Calu3 (cell line): ENCODE data around the gene IL11RA. TPM values are rescaled to one million over a fixed set of nuclear protein-coding genes. Genes with fewer than 3 reads are reported as not detected.

ENCODE experiments used
- BruUV-seq: library from RNA; stranded (reverse); fragments of 400-500 nt; replicated peaks from 2 replicates; lab custom pipeline; 2021; lab: Mats Ljungman, UMichigan
- CTCF ChIA-PET: fragments of 300-600 bp; sonication (Branson Sonifier 250); formaldehyde crosslinking; loops from one replicate; lab custom pipeline; 2022; ENCODE audit warnings: antibody characterized with exemption; lab: Charles Lee
- DNase-seq: peaks from one replicate; pipeline ENCODE4 v3.0.0; 2022
- H3K27ac Mint-ChIP-seq: one replicate; pipeline ENCODE4 v1.8.0; 2022; ENCODE audit warnings: mixed read lengths; ENCODE audit not compliant: unreplicated experiment
- H3K27me3 Mint-ChIP-seq: one replicate; pipeline ENCODE4 v1.8.0; 2022; ENCODE audit warnings: mixed read lengths; ENCODE audit not compliant: unreplicated experiment
- H3K36me3 Mint-ChIP-seq: one replicate; pipeline ENCODE4 v1.8.0; 2022; ENCODE audit warnings: mild to moderate bottlenecking, moderate library complexity, mixed read lengths; ENCODE audit not compliant: insufficient read depth, unreplicated experiment
- H3K4me1 Mint-ChIP-seq: one replicate; pipeline ENCODE4 v1.8.0; 2022; ENCODE audit warnings: mild to moderate bottlenecking, low read depth, mixed read lengths; ENCODE audit not compliant: unreplicated experiment
- H3K4me3 Mint-ChIP-seq: one replicate; pipeline ENCODE4 v1.8.0; 2022; ENCODE audit warnings: mild to moderate bottlenecking, low read depth, moderate library complexity, mixed read lengths; ENCODE audit not compliant: unreplicated experiment
- H3K9me3 Mint-ChIP-seq: one replicate; pipeline ENCODE4 v1.8.0; 2022; ENCODE audit warnings: low read depth, mixed read lengths; ENCODE audit not compliant: unreplicated experiment
- CTCF ChIP-seq: fragments of 200-600 bp; IDR thresholded peaks from one replicate; pipeline ENCODE4 v1.8.0; 2022; ENCODE audit warnings: antibody characterized with exemption; ENCODE audit not compliant: unreplicated experiment
- intact Hi-C: fragments of 100-400 bp; cut with micrococcal nuclease; formaldehyde crosslinking; loops from one replicate; pipeline ENCODE4 v1.10.0; 2022; ENCODE audit not compliant: unreplicated experiment
- total RNA-seq: library from RNA; stranded (reverse); gene quantifications from 2 replicates; pipeline ENCODE4 v1.2.3, GENCODE V29; 2022

The IL11RA gene
- total RNA-seq, 1 experiment from 2014 or later: 6.8 TPM

- no TSS peak for BruUV-seq
- Mint-ChIP-seq H3K9me3 (no peaks in the 10 kb centered on the region), H3K4me1 (peaks cover 29% of the 10 kb centered on the region), H3K27me3 (peaks cover 20% of the 10 kb centered on the region), H3K4me3 (no peak overlapping the region), H3K36me3 (peaks cover 26% of the 10 kb centered on the region), H3K27ac (no peak overlapping the region)
- CTCF ChIA-PET: no interaction called here
- no peak for DNase-seq
- intact Hi-C loops: no loop called here
- TF ChIP-seq CTCF: no peak
Measured at GRCh38 chr9:34650816-34651215, 1.2 kb upstream of the IL11RA start.

GRCh38 chr9:34651321-34651720 lies 664 bp upstream of the IL11RA start:
- H3K36me3 Mint-ChIP-seq: peaks cover 24% of the 10 kb centered on the region
- no peaks in the 10 kb centered on the region for H3K9me3 Mint-ChIP-seq
- intact Hi-C loops: no loop called here
- BruUV-seq: no TSS peak
- peaks cover 29% of the 10 kb centered on the region for H3K4me1 Mint-ChIP-seq
- CTCF ChIA-PET: no interaction called here
- no peak for TF ChIP-seq CTCF
- H3K4me3 Mint-ChIP-seq: peak overlapping the region; percentile 86
- H3K27ac Mint-ChIP-seq: peak overlapping the region; percentile 21
- no peak for DNase-seq
- peaks cover 20% of the 10 kb centered on the region for H3K27me3 Mint-ChIP-seq

- CTCF ChIA-PET: interaction anchor here (1.0 kb wide), 1 partner anchor 13 kb away, joined by 4 read pairs; no protein-coding TSS in a partner anchor
- Mint-ChIP-seq H3K4me3 (peak overlapping the region; percentile 86), H3K4me1 (peaks cover 25% of the 10 kb centered on the region), H3K9me3 (no peaks in the 10 kb centered on the region), H3K36me3 (peaks cover 13% of the 10 kb centered on the region), H3K27ac (peak overlapping the region; percentile 21), H3K27me3 (peaks cover 20% of the 10 kb centered on the region)
- no peak for DNase-seq
- TF ChIP-seq CTCF: no peak
- no TSS peak for BruUV-seq
- intact Hi-C loops: no loop called here
Measured at GRCh38 chr9:34652602-34653000, 616 bp downstream of the IL11RA start.

- peak overlapping the region; percentile 86 for H3K4me3 Mint-ChIP-seq
- CTCF ChIA-PET: no interaction called here
Measured at GRCh38 chr9:34653151-34654072, 1.4 kb downstream of the IL11RA start.

More at GRCh38 chr9:34653151-34654072, 1.4 kb downstream of the IL11RA start:
- H3K27me3 Mint-ChIP-seq: peaks cover 20% of the 10 kb centered on the region
- H3K4me1 Mint-ChIP-seq: peaks cover 20% of the 10 kb centered on the region
- peaks cover 13% of the 10 kb centered on the region for H3K36me3 Mint-ChIP-seq
- peak overlapping the region; percentile 21 for H3K27ac Mint-ChIP-seq
- DNase-seq: no peak
- no TSS peak for BruUV-seq
- no peak for TF ChIP-seq CTCF
- no peaks in the 10 kb centered on the region for H3K9me3 Mint-ChIP-seq
- intact Hi-C loops: no loop called here
